HG03139 (cell line): ENCODE results near the gene ATP6V0E1.
A peak's percentile ranks its signal among the peaks of the same experiment; 100 is the strongest.

ENCODE experiments used
- ATAC-seq: cut with Tn5 transposase; IDR thresholded peaks from one replicate; pipeline ENCODE4 v1.9.1; 2021; ENCODE audit not compliant: unreplicated experiment

The ATP6V0E1 gene

GRCh38 chr5:172956228-172956627 lies 27.3 kb upstream of the ATP6V0E1 start:
- ATAC-seq, result no peak

GRCh38 chr5:172956936-172957335 lies 26.6 kb upstream of the ATP6V0E1 start:
- no peak for ATAC-seq

- ATAC-seq, result no peak
Observed at GRCh38 chr5:172957458-172957857, 26.1 kb upstream of the ATP6V0E1 start.

DNA sequence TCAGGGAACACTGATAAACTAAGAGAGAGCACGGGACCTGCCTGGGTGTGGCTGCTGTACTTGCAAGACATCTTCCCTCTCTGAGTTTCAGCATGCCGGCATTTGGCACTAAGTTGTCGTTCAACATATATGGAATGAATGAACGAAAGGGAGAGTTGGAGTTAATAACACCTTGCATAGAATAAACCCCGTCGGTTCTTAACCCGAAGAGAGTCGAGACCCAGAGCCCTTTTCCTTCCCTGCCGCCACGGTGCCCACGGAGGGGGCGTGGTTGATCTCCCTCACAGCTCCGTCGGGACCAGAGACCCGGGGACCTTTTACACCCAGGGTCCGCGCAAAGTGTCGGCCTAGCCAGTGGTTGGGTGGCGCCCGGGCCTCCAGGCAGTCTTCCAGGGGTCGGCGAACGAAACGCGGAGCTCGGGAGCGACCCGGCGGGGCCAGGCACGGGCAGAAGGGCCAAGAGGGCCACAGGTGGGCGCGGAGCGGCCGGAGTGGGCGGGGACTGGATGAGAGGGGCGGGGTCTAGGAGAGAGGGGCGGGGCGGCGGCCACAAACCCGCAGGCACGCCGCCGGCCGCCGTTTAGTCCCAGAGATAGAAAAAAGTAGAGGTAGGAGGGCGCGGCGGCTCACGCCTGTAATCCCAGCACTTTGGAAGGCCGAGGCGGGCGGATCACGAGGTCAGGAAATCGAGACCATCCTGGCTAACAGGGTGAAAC lies 25.1 kb upstream of the ATP6V0E1 start:
- peak; percentile 53 for ATAC-seq

DNA sequence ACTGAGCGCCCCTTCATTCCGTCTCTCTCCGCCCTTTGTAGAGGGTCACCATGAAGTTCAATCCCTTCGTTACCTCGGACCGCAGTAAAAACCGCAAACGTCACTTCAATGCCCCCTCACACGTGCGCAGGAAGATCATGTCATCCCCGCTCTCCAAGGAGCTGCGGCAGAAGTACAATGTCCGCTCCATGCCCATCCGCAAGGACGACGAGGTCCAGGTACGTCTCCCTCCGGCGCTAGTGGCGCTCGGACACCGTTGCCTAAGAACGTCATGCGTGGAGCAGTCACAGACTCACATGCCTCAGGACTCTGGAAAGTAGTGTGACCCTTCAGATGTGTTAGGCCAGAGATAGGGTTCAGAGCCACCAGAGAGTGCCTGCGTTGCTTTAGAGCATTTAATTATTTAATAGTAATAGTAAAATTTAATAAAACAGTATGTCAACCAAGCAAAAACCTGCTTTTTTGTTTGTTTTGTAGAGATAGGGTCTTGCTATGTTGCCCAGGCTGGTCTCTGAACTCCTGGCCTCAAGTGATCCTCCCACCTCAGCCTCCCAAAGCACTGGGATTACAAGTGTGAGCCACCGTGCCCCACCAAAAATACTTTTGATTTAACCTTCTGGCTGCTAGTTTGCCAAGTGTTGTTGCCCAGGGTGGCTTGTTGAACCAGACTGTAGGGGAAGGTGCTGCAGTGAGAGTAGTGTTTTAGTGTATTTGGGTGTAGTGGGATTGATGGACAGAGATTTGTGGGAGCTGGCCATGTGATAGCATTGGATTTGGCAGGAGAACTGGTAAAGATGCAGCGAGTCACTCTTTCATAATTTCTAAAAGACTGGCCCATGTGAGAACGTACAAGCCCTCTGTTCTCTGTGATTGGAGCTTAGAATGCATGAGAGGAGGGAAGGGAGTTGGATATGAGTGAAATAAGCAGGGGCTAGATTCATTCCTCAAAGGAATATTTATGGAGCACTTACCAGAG lies 23.5 kb upstream of the ATP6V0E1 start:
- ATAC-seq, result peak; percentile 1

GRCh38 chr5:172969921-172970320 lies 13.7 kb upstream of the ATP6V0E1 start:
- no peak for ATAC-seq

DNA sequence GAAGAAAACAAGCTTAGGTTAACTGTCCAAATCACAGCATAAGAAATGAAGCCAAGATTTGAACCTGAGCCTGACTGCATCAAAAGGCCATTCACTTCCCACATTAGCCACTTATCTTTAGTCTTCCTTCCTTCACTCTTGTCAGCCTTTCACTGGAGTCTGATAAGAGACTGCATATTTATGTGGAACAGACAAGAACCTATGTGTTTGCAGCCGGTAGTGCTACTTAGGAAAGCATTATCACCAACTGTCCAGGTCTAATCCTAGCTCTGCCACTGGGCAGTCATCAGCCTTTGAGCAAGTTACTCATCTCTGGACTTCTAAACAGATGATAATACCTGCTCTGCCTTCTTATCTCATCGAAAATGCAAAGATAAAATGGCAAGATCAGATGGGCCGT lies 12.1 kb upstream of the ATP6V0E1 start:
- no peak for ATAC-seq

DNA sequence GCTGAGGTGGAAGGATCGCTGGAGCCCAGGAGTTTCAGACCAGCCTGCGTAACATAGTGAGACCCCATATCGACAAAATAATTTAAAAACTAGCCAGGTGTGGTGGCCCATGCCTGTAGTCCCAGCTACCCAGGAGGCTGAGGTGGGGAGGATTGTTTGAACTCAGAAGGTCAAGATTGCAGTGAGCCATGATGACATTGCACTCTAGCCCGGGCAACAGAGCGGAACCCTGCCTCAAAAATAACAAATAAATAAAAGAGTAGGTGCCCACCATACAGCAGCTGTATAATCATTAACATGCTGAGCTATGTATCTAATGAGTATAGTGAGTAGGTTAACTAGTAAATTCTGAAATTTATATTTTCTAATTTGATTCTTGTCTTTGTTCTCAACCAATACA lies 11.0 kb upstream of the ATP6V0E1 start:
- no peak for ATAC-seq

- ATAC-seq, result no peak
Observed at GRCh38 chr5:172973127-172973916, 10.2 kb upstream of the ATP6V0E1 start.

- no peak for ATAC-seq
Observed at GRCh38 chr5:172973931-172974330, 9.6 kb upstream of the ATP6V0E1 start.

DNA sequence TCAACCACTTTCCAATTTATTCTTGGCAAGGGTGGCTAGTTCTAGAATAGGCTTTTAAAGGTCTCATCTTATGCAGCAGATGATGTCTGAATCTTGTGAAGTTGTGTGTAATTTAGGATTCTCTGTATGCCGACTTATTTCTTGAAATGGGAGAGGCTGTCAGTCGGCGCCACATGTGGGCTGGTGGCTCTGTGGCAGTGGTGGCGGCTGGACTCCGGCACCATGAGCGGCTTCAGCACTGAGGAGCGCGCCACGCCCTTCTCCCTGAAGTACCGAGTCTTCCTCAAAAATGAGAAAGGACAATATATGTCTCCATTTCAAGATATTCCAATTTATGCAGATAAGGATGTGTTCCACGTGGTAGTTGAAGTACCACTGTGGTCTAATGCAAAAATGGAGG lies 8.3 kb upstream of the ATP6V0E1 start:
- no peak for ATAC-seq

DNA sequence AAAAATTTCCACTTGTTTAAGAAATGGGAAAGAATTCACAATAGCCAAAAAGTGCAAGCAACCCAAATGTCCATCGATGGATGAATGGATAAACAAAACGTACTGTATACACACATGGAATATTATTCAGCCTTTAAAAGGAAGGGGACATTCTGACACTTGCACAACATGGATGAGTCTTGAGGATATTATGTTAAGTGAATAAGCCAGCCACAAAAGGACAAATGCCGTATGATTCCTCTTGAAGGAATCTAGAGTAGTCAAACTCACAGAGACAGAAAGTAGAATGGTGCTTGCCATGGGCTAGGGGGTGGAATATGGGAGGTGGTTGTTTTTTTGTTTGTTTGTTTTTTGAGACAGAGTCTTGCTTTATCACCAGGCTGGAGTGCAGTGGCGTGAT lies 3.8 kb upstream of the ATP6V0E1 start:
- ATAC-seq, result no peak

GRCh38 chr5:172981931-172982330 lies 1.6 kb upstream of the ATP6V0E1 start:
- no peak for ATAC-seq

DNA sequence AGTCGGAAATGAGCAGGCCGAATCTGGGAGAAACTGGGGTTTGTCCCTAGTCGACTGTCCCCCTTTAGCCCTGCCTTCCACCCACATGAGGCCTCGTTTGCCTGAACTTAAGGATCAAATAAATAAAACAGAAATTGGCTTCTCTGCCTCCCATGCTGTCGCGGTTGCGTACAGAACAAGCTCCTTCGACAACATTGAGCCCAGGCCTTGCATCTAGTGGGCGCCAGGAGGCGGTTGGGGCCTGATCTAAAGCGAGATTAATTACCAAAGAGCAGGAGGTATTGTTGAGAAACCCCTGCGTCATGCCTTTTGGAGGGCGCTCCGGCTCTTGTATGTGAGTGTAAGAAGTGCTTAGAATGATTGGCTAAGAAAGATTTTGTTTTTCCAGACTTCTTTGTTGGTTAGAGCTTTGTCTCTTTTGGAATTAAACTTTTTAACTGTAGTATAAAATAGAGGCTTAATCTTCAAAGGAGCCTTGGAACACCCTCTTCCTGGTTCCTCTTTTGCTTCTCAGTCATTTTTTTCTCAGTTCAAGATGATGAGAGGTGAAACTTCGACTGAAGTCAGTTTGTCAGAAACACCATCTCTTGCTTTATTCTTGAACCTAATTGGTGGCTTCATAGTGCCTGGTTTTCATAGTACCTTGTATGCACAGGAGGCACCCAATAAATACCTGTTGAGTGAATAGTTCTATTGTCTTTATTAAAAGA lies 828 bp downstream of the ATP6V0E1 start:
- ATAC-seq, result peak; percentile 54

DNA sequence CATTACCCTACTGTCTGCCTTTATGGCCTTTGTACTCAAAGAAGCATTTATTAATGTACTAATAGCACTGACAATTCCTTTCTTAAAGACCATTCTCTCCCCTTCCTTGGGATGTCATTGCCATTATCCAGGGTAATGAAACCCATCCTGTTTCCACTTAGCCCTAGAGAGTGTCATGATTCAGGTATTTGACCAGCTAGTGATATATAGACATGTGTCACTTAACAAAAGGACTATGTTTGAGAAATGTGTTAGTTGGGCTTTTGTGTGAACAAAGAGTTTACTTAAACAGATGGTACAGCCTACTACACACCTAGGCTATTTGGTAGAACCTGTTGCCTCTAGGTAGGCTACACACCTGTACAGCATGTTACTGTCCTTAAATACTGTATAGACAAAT lies 2.0 kb downstream of the ATP6V0E1 start:
- ATAC-seq, result no peak

- no peak for ATAC-seq
Observed at GRCh38 chr5:172988276-172988675, 4.7 kb downstream of the ATP6V0E1 start.

DNA sequence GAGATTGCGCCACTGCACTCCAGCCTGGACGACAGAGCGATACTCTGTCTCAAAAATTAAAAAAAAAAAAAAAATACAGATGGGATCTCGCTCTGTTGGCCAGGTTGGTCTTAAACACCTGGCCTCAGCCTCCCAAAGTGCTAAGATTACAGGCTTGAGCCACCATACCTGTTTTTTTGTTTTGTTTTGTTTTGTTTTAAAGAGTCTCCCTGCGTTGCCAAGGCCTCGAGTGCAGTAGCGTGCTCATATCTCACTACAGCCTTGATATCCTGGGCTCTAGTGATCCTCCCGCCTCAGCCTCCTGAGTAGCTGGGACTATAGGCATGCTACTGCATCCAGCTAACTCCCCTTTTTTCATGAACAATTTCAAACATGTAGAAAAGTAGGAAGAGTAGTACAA lies 7.2 kb downstream of the ATP6V0E1 start:
- no peak for ATAC-seq

GRCh38 chr5:172994405-172994804 lies 10.8 kb downstream of the ATP6V0E1 start:
- no peak for ATAC-seq

DNA sequence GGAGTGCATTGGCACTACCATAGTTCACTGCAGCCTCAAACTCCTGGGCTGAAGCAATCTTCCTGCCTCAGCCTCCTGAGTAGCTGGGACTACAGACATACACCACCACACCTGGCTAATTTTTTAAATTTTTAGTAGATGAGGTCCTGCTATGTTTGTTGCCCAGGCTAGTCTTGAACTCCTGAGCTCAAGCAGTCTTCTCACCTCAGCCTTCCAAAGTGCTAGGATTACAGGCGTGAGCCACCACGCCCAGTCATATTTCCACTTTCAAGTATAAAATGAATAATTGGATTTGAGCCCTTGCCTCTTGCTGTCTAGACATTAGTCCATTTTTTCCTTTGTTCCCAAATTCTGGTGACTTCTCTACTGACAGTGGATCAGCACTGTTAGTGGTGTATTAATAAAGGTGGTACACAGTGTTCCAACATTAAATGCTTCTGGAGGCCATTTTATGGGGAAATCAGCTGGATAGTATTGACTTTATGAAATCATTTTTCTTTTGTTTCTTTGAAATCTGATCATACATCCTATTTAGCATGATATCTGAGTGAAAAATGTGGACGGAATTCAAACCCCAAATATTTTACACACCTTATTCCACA lies 15.9 kb downstream of the ATP6V0E1 start:
- ATAC-seq, result no peak

GRCh38 chr5:172999974-173000373 lies 16.4 kb downstream of the ATP6V0E1 start:
- no peak for ATAC-seq
